ENCODE data around the gene HRC.

Gene HRC

DNA sequence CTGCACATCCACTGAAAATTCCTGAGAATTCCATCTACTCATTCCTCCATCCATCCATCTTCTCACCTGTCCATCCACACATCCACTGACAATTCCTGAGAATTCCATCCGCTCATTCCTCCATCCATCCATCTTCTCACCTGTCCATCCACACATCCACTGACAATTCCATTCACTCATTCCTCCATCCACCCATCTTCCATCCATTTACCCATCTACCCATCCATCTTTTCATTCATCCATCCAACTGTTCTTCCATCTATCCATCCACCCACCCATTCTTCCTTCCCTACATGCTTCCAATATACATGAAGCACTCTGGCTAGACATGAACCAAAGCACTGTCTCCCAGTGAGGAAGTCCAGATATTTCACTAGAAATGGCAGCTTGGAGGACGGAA lies 18.0 kb upstream of the HRC start:
- TF ChIP-seq, protein P1, sequence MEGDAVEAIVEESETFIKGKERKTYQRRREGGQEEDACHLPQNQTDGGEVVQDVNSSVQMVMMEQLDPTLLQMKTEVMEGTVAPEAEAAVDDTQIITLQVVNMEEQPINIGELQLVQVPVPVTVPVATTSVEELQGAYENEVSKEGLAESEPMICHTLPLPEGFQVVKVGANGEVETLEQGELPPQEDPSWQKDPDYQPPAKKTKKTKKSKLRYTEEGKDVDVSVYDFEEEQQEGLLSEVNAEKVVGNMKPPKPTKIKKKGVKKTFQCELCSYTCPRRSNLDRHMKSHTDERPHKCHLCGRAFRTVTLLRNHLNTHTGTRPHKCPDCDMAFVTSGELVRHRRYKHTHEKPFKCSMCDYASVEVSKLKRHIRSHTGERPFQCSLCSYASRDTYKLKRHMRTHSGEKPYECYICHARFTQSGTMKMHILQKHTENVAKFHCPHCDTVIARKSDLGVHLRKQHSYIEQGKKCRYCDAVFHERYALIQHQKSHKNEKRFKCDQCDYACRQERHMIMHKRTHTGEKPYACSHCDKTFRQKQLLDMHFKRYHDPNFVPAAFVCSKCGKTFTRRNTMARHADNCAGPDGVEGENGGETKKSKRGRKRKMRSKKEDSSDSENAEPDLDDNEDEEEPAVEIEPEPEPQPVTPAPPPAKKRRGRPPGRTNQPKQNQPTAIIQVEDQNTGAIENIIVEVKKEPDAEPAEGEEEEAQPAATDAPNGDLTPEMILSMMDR (IDR thresholded peaks at IDR 0.05; ENCODE audit: low read depth, low read length), result no peak
- TF ChIP-seq MYC (IDR thresholded peaks at IDR 0.05; ENCODE audit: low read depth, low read length) (no peak), MAX (IDR thresholded peaks at IDR 0.05; ENCODE audit: low read depth, low read length) (no peak), POLR2A (IDR thresholded peaks at IDR 0.05; ENCODE audit: extremely low read depth, insufficient read length) (no peak)
- no peak for DNase-seq (ENCODE audit: low read depth)
- no peak overlapping the region for H3K4me3 ChIP-seq (ENCODE audit: low read depth, low read length)

- DNase-seq (ENCODE audit: low read depth), result no peak
- no peak overlapping the region for H3K4me3 ChIP-seq (ENCODE audit: low read depth, low read length)
- no peak for TF ChIP-seq MAX (IDR thresholded peaks at IDR 0.05; ENCODE audit: low read depth, low read length)
- TF ChIP-seq MYC (IDR thresholded peaks at IDR 0.05; ENCODE audit: low read depth, low read length), result no peak
- TF ChIP-seq, protein P1 (IDR thresholded peaks at IDR 0.05; ENCODE audit: low read depth, low read length), result no peak
- TF ChIP-seq POLR2A (IDR thresholded peaks at IDR 0.05; ENCODE audit: extremely low read depth, insufficient read length), result no peak
These were observed 13.2 kb upstream of the HRC start for GRCh38 chr19:49168421-49168820.

GRCh38 chr19:49167857-49168409 lies 12.7 kb upstream of the HRC start:
- no peak overlapping the region for H3K4me3 ChIP-seq (ENCODE audit: low read depth, low read length)
- TF ChIP-seq MYC (IDR thresholded peaks at IDR 0.05; ENCODE audit: low read depth, low read length) (no peak), MAX (IDR thresholded peaks at IDR 0.05; ENCODE audit: low read depth, low read length) (no peak), POLR2A (IDR thresholded peaks at IDR 0.05; ENCODE audit: extremely low read depth, insufficient read length) (no peak)
- TF ChIP-seq, protein P1 (IDR thresholded peaks at IDR 0.05; ENCODE audit: low read depth, low read length), result no peak
- no peak for DNase-seq (ENCODE audit: low read depth)

DNA sequence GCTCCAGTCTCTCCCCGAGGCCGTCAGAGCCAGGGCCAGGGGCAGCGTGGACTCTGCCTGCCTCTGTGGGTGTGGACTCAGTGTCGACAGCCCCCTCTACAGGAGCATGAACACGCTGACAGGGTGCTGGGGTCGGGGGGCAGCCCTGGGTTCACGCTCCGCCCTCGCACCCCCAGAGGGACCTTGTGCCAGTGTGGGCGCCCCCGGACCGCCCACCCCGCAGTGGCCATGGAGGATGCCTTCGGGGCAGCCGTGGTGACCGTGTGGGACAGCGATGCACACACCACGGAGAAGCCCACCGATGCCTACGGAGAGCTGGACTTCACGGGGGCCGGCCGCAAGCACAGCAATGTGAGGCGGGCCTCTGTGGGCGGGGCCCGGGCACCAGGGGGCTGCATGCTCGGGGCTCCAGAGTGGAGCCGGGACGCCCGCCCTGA lies 10.7 kb upstream of the HRC start:
- no peak for DNase-seq (ENCODE audit: low read depth)
- H3K4me3 ChIP-seq (ENCODE audit: low read depth, low read length), result no peak overlapping the region
- no peak for TF ChIP-seq POLR2A (IDR thresholded peaks at IDR 0.05; ENCODE audit: extremely low read depth, insufficient read length)
- TF ChIP-seq MAX (IDR thresholded peaks at IDR 0.05; ENCODE audit: low read depth, low read length), result no peak
- TF ChIP-seq, protein P1 (IDR thresholded peaks at IDR 0.05; ENCODE audit: low read depth, low read length), result no peak
- no peak for TF ChIP-seq MYC (IDR thresholded peaks at IDR 0.05; ENCODE audit: low read depth, low read length)

GRCh38 chr19:49165111-49165750 lies 10.0 kb upstream of the HRC start:
- no peak overlapping the region for H3K4me3 ChIP-seq (ENCODE audit: low read depth, low read length)
- TF ChIP-seq MYC (IDR thresholded peaks at IDR 0.05; ENCODE audit: low read depth, low read length) (no peak), MAX (IDR thresholded peaks at IDR 0.05; ENCODE audit: low read depth, low read length) (no peak), POLR2A (IDR thresholded peaks at IDR 0.05; ENCODE audit: extremely low read depth, insufficient read length) (no peak)
- TF ChIP-seq, protein P1 (IDR thresholded peaks at IDR 0.05; ENCODE audit: low read depth, low read length), result no peak

More at GRCh38 chr19:49165111-49165750, 10.0 kb upstream of the HRC start:
- no peak for DNase-seq (ENCODE audit: low read depth)
